ENCODE measurements around the gene PRSS56. TPM values are rescaled to one million over a fixed set of nuclear protein-coding genes. Genes with fewer than 3 reads are reported as not detected.

The PRSS56 gene
- total RNA-seq, 4 donors from 2014 or later: not detected

DNA sequence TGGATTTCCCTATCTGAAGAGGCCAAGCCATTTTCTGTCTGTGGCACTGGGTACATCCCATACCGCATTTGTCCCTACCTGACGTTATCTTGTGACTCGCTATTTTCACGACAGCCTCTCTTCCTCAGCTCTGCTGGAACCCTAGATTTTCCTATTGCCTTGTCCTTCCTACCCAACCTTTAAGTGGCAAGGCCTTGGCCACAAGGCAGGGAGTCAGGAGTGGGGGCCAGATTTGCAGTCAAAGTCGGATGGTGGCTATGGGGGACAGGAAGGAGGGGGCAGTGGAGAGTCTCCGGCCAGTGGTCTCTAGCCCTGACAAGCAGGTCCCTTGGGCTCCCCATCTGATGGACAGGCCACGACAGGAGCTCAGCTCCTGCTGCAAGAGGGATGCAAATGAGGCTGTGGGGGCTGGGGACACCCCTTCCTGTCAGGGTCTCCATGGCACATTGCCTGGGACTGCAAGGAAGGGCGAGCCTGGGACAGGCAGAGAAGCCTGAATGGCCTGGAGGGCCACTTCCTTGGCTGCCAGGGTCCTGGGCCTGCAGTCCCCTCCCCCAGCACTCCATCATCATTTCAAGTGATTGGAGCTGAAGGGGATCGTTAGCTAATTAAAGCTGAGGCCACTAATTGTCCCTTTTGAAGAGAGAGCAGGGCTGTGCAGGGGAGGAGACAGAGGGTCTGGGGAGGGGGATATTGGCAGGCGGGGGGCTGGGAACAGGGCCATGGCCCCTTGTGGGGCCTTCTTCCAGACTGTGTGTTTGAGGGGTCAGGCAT, 26.3 kb upstream of the PRSS56 start:
- Histone ChIP-seq H3K4me3 (no peak overlapping the region), H3K27me3 (peaks cover 0 to 7% of the 10 kb centered on the region in 2 donors), H3K36me3 (no peaks in the 10 kb centered on the region), H3K4me1 (no peaks in the 10 kb centered on the region), H3K9me3 (no peaks in the 10 kb centered on the region), H3K27ac (no peak overlapping the region)
- TF ChIP-seq, protein P1, sequence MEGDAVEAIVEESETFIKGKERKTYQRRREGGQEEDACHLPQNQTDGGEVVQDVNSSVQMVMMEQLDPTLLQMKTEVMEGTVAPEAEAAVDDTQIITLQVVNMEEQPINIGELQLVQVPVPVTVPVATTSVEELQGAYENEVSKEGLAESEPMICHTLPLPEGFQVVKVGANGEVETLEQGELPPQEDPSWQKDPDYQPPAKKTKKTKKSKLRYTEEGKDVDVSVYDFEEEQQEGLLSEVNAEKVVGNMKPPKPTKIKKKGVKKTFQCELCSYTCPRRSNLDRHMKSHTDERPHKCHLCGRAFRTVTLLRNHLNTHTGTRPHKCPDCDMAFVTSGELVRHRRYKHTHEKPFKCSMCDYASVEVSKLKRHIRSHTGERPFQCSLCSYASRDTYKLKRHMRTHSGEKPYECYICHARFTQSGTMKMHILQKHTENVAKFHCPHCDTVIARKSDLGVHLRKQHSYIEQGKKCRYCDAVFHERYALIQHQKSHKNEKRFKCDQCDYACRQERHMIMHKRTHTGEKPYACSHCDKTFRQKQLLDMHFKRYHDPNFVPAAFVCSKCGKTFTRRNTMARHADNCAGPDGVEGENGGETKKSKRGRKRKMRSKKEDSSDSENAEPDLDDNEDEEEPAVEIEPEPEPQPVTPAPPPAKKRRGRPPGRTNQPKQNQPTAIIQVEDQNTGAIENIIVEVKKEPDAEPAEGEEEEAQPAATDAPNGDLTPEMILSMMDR (IDR thresholded peaks at IDR 0.05): no peak
- TF ChIP-seq EP300 (IDR thresholded peaks at IDR 0.05) (no peak), POLR2A (IDR thresholded peaks at IDR 0.05) (no peak)
- no peak for DNase-seq (ENCODE audit: low spot score in 2 of 2)
- WGBS, 2 donors: 82 to 87% methylated on average over 10 of the region's 10 CpGs

DNA sequence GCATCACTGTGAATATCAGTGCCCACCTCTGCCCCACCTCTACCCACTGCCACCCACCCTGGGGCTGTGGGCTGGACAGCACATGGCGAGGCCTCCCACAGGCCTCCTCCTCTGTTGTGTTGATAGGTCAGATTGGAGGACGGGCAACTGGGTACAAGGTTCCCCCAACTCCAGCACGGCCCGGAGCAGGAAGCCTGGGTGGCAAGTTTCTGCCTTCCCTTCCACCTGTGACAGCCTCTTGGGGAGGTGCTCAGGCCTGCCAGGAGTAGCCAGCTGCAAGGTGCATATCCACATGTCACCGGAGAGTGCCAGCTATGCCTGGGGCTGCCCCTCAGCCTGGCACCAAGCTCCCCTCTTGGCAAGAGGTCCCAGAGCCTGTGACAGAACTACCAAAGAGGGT, 25.6 kb upstream of the PRSS56 start:
- DNase-seq (ENCODE audit: low spot score in 2 of 2): no peak
- no peak overlapping the region for H3K4me3 ChIP-seq
- no peaks in the 10 kb centered on the region for H3K36me3 ChIP-seq
- 92 to 100% methylated on average over 2 to 4 of the region's 5 CpGs for WGBS, 2 donors
- no peaks in the 10 kb centered on the region for H3K4me1 ChIP-seq
- H3K9me3 ChIP-seq: no peaks in the 10 kb centered on the region
- TF ChIP-seq EP300 (IDR thresholded peaks at IDR 0.05): no peak
- TF ChIP-seq POLR2A (IDR thresholded peaks at IDR 0.05): no peak
- TF ChIP-seq, protein P1 (IDR thresholded peaks at IDR 0.05): no peak
- H3K27me3 ChIP-seq: peaks cover 0 to 4% of the 10 kb centered on the region in 2 donors
- no peak overlapping the region for H3K27ac ChIP-seq

DNA sequence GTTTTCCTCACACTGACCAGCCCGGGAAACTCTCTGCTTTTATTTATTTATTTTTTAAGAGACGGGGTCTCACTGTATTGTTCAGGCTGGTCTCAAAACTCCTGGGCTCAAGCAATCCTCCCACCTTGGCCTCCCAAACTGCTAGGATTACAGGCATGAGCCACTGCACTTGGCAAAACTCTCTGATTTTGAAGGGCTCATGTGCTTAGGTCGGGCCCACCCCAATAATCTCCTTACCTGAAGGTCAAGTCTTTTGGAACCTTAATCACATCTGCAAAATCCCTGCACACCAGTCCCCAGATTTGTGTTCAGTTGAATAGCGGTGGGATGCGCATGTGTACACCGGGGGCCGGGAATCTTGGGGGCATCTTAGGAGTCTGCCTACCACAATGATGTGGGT, 24.9 kb upstream of the PRSS56 start:
- Histone ChIP-seq H3K36me3 (no peaks in the 10 kb centered on the region), H3K27ac (no peak overlapping the region), H3K4me1 (no peaks in the 10 kb centered on the region), H3K9me3 (no peaks in the 10 kb centered on the region), H3K27me3 (no peaks in the 10 kb centered on the region), H3K4me3 (no peak overlapping the region)
- no peak for TF ChIP-seq EP300 (IDR thresholded peaks at IDR 0.05)
- TF ChIP-seq POLR2A (IDR thresholded peaks at IDR 0.05): no peak
- TF ChIP-seq, protein P1 (IDR thresholded peaks at IDR 0.05): no peak
- DNase-seq (ENCODE audit: low spot score in 2 of 2): no peak
- 85 to 89% methylated on average over 7 of the region's 7 CpGs for WGBS, 2 donors

DNA sequence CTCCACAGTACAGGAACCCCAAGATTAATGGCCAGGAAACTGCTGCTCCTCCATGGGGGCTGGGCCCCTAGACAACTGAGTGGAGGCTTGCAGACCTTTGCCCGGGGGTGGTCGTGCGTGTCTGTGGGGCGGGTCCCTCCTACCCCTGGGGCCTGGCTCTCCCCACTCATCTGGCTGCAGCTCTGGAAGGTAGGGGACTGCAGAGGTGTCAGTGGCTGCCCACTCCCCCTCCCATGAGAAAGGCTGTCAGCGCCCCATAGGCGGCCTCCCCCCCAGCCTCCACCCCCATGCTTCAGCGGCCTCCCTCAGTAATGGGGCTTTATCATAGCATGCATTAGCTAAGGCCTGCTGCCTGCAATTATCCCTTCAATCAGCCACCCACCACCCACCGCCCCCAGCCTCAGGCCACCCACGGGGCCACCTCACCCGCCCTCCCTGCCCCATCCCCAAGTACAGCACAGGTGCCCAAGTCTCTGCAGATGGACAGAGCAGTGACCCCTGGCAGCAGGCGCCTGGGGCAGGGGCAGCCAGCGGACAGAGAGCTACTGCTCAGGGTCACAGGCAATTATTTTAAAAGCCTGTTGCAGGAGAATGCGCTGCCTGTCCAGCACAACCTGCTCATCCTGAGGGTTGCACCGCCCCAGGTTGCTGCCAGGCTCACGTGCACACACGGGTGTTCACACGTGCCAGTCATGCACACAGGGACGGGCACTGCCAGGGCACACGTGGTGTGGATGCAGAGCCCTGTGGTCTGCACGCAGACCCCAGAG, 23.5 kb upstream of the PRSS56 start:
- DNase-seq (ENCODE audit: low spot score in 2 of 2): no peak
- TF ChIP-seq, protein P1 (IDR thresholded peaks at IDR 0.05): no peak
- TF ChIP-seq EP300 (IDR thresholded peaks at IDR 0.05) (no peak), POLR2A (IDR thresholded peaks at IDR 0.05) (no peak)
- no peak overlapping the region for H3K27ac ChIP-seq
- H3K9me3 ChIP-seq: no peaks in the 10 kb centered on the region
- H3K36me3 ChIP-seq: no peaks in the 10 kb centered on the region
- no peaks in the 10 kb centered on the region for H3K4me1 ChIP-seq
- 56 to 59% methylated on average over 15 to 18 of the region's 20 CpGs for WGBS, 2 donors
- H3K27me3 ChIP-seq: peaks cover 0 to 4% of the 10 kb centered on the region in 2 donors
- no peak overlapping the region for H3K4me3 ChIP-seq

DNA sequence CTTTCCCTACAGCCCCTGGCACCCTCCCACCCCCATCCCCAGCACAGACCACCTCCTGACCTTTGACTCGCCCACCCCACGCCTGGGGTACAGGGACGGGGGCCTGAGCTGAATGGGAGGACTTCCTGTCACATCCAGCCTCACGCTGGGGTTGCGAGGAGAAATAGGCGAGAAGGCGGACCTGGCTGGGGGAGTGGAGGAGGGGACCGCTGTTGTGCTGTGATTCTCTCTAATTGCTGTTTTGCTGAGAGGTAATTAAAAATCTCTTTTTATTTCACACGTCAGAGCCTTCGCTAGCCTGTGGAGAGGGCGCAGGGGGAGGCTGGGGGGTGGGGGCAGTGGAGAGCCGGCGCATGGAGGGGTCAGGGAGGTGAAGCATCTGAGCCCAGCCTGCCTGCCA, 22.8 kb upstream of the PRSS56 start:
- no peak for DNase-seq (ENCODE audit: low spot score in 2 of 2)
- Histone ChIP-seq H3K36me3 (no peaks in the 10 kb centered on the region), H3K9me3 (no peaks in the 10 kb centered on the region), H3K27ac (no peak overlapping the region), H3K4me3 (no peak overlapping the region), H3K4me1 (peaks cover 0 to 2% (median 0%) of the 10 kb centered on the region in 4 donors), H3K27me3 (peaks cover 0 to 11% of the 10 kb centered on the region in 2 donors)
- TF ChIP-seq, protein P1 (IDR thresholded peaks at IDR 0.05): no peak
- TF ChIP-seq POLR2A (IDR thresholded peaks at IDR 0.05) (no peak), EP300 (IDR thresholded peaks at IDR 0.05) (no peak)
- 62 to 72% methylated on average over 13 of the region's 13 CpGs for WGBS, 2 donors
